Esophagus squamous epithelium (tissue), 5 donors: ENCODE measurements around the gene TSPAN13. TPM values are rescaled to one million over a fixed set of nuclear protein-coding genes. Genes with fewer than 3 reads are reported as not detected.

Experiments
- DNase-seq: peaks from one replicate; lab custom pipeline; 2025; lab: John Stamatoyannopoulos, UW
- H3K27ac ChIP-seq, 4 donors: fragments of 200-600 bp; sonication (generic); one replicate each; pipeline ENCODE4 v1.5.1; 2016 to 2019; ENCODE audit warnings: mild to moderate bottlenecking in 1 of 4
- H3K27me3 ChIP-seq, 4 donors: fragments of 200-600 bp; sonication (generic); 1 replicate in 3 of 4; 2 replicates in 1 of 4; pipeline versions ENCODE4 v1.5.1 to v1.6.0; 2017 to 2021; ENCODE audit warnings: antibody characterized with exemption in 1 of 4
- H3K36me3 ChIP-seq, 3 donors: fragments of 200-600 bp; sonication (generic); one replicate each; pipeline ENCODE4 v1.5.1; 2016 to 2019
- H3K4me1 ChIP-seq, 3 donors: fragments of 200-600 bp; sonication (generic); one replicate each; pipeline ENCODE4 v1.5.1; 2017 to 2019
- H3K4me3 ChIP-seq, 4 donors: fragments of 200-600 bp; sonication (generic); 1 replicate in 3 of 4; 2 replicates in 1 of 4; pipeline ENCODE4 v1.5.1; 2016 to 2019; ENCODE audit warnings: mild to moderate bottlenecking in 2 of 4, moderate library complexity in 1 of 4
- H3K9me3 ChIP-seq, 3 donors: fragments of 200-600 bp; sonication (generic); one replicate each; pipeline ENCODE4 v1.5.1; 2016 to 2019
- POLR2A ChIP-seq, 4 donors: fragments of 450-650 bp; IDR thresholded peaks; one replicate each; pipeline ENCODE4 v1.6.1; 2017; ENCODE audit warnings: antibody characterized with exemption in 4 of 4, mild to moderate bottlenecking in 4 of 4, moderate library complexity in 3 of 4
- WGBS, 2 donors: methylation state at CpG; one replicate each; pipeline ENCODE4 v1.1.5; 2018; 5-methylcytosine and 5-hydroxymethylcytosine counted together
- intact Hi-C: fragments of 100-400 bp; cut with DNase I; formaldehyde crosslinking; loops from one replicate; pipeline ENCODE4 v1.15.0; 2022
- total RNA-seq, 4 donors: library from RNA; depleted of rRNA; stranded (reverse); fragments of >200 nt; gene quantifications; one replicate each; pipeline ENCODE4 v1.1.0, GENCODE V29; 2016
- TF ChIP-seq, protein P1 (sequence below), 6 experiments: fragments of 450-650 bp in 4 of 6; fragments of 200-600 bp in 2 of 6; sonication (generic) in 2 of 6; IDR thresholded peaks; one replicate each; pipeline ENCODE4 v1.5.1; 2016 to 2019; ENCODE audit warnings: antibody characterized with exemption in 6 of 6, mild to moderate bottlenecking in 4 of 6, moderate library complexity in 4 of 6
- donor health status: DM: yes; HTN: yes; CAD: no.

Gene TSPAN13
- total RNA-seq, 4 donors from 2014 or later: 9.5 to 16.7 (median 12.1) TPM

DNA sequence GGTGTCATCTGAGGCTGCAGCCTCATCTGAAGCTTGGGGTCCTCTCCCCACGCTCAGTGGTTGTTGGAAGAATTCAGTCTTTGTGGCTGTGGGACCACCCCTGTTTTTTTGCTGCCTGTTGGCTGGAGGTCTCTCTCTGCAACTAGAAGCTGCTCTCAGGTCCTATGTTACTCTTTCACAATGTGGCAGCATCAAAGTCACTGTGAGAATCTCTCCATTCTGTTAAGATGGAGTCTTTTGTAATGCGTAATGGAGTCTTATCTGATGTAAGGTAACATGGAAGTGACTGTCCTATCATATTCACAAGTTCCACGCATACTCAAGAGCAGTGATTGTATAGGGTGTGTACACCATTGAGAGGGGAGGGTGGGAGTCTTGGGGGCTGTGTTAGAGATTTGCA, 24.9 kb downstream of the TSPAN13 start:
- H3K9me3 ChIP-seq: no peaks in the 10 kb centered on the region
- no peak overlapping the region for H3K27ac ChIP-seq
- 97 to 100% methylated on average over 2 to 3 of the region's 3 CpGs for WGBS, 2 donors
- H3K4me1 ChIP-seq: no peaks in the 10 kb centered on the region
- no peaks in the 10 kb centered on the region for H3K36me3 ChIP-seq
- TF ChIP-seq, protein P1, sequence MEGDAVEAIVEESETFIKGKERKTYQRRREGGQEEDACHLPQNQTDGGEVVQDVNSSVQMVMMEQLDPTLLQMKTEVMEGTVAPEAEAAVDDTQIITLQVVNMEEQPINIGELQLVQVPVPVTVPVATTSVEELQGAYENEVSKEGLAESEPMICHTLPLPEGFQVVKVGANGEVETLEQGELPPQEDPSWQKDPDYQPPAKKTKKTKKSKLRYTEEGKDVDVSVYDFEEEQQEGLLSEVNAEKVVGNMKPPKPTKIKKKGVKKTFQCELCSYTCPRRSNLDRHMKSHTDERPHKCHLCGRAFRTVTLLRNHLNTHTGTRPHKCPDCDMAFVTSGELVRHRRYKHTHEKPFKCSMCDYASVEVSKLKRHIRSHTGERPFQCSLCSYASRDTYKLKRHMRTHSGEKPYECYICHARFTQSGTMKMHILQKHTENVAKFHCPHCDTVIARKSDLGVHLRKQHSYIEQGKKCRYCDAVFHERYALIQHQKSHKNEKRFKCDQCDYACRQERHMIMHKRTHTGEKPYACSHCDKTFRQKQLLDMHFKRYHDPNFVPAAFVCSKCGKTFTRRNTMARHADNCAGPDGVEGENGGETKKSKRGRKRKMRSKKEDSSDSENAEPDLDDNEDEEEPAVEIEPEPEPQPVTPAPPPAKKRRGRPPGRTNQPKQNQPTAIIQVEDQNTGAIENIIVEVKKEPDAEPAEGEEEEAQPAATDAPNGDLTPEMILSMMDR (IDR thresholded peaks at IDR 0.05): no peak
- no peak for TF ChIP-seq POLR2A (IDR thresholded peaks at IDR 0.05)
- H3K4me3 ChIP-seq: no peak overlapping the region
- intact Hi-C loops: no loop called here
- no peaks in the 10 kb centered on the region for H3K27me3 ChIP-seq
- no peak for DNase-seq

DNA sequence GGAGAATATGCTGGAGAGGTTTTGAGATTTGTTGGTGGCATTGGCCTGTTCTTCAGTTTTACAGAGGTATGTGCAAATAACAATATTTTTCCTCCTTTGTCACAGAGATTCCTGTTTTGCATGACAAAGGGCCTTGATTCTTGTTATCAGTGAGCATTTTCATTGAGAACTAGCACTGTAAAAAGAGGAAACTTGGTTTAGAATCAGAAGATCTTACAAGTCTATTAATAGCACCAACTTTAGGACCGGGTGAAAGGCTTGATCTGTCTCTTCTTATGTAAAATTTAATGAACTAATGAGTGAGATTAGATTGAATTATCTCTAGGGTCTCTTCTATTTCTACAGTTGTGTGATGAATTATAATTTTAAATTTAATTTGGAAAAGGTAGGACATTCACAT, 25.5 kb downstream of the TSPAN13 start:
- TF ChIP-seq POLR2A (IDR thresholded peaks at IDR 0.05): no peak
- TF ChIP-seq, protein P1 (IDR thresholded peaks at IDR 0.05): no peak
- no peak for DNase-seq
- H3K27me3 ChIP-seq: no peaks in the 10 kb centered on the region
- no peaks in the 10 kb centered on the region for H3K36me3 ChIP-seq
- H3K4me1 ChIP-seq: no peaks in the 10 kb centered on the region
- WGBS, 2 donors: 67 to 68% methylated on average over 1 of the region's 1 CpG
- intact Hi-C loops: no loop called here
- H3K4me3 ChIP-seq: no peak overlapping the region
- no peak overlapping the region for H3K27ac ChIP-seq
- H3K9me3 ChIP-seq: no peaks in the 10 kb centered on the region

DNA sequence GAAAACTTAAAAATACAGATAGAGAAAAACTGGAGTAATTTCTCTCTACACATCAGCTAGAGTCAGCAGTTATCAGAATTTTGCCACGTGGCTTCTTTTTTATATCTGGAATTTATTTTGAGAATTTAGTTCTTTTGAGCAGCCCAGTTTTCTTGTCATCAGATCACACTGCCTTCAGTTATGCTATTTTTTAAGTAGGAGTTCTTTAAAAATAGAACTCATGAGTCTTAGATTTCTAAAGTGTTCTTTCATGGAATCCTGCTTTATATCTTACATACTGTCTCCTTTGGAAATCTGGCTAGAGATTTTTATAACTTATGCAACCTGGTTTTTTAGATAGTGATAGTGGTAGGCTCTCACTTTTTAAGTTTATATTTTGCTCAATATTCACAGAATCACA, 27.0 kb downstream of the TSPAN13 start:
- DNase-seq: no peak
- intact Hi-C loops: no loop called here
- Histone ChIP-seq H3K36me3 (no peaks in the 10 kb centered on the region), H3K27me3 (no peaks in the 10 kb centered on the region), H3K9me3 (no peaks in the 10 kb centered on the region), H3K27ac (no peak overlapping the region), H3K4me3 (no peak overlapping the region), H3K4me1 (no peaks in the 10 kb centered on the region)
- no peak for TF ChIP-seq POLR2A (IDR thresholded peaks at IDR 0.05)
- TF ChIP-seq, protein P1 (IDR thresholded peaks at IDR 0.05): no peak
- WGBS, 2 donors: 74 to 79% methylated on average over 1 of the region's 1 CpG

DNA sequence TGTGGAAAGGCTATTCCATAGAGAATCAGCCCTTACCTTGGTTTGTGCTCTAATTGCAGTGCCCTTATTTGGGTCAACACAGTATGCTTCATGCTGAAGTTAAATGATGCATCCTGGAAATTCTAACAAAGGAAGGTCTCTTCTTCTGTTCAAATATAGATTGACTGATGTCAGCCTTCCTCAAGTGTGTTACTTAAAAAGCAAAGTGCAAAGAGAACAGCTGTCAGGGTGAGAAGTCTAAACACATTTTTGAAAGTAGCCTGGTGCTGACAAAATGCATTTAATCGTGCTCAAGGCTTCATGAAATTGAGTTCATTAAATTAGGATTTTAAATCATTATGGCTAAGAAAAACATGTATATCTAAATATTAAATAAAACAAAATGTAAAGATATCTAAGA, 31.8 kb downstream of the TSPAN13 start:
- H3K27ac ChIP-seq: no peak overlapping the region
- WGBS, 2 donors: 79 to 89% methylated on average over 1 of the region's 1 CpG
- no peaks in the 10 kb centered on the region for H3K4me1 ChIP-seq
- H3K36me3 ChIP-seq: no peaks in the 10 kb centered on the region
- no peaks in the 10 kb centered on the region for H3K9me3 ChIP-seq
- intact Hi-C loops: no loop called here
- no peak overlapping the region for H3K4me3 ChIP-seq
- H3K27me3 ChIP-seq: no peaks in the 10 kb centered on the region
- TF ChIP-seq, protein P1 (IDR thresholded peaks at IDR 0.05): no peak
- TF ChIP-seq POLR2A (IDR thresholded peaks at IDR 0.05): no peak
- DNase-seq: no peak

DNA sequence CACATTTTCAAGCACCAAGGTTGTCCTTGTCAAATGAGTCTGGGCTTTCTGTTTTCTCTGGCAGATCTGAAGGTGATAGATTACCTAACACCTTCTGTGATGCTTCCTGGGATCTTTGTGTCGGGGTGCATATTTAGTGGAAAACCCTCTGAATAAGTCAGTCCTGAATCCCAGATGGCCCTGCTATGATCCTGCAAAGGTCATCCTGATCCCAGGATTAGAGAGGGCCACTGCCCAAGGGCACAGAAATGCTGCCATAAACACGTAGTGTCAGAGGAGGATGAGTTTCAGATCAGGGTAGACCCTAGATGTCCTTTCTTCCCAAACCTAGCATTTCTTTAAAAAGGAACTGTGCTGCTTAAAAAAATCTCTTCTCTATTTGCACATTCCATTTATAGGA, 32.3 kb downstream of the TSPAN13 start:
- no peak overlapping the region for H3K4me3 ChIP-seq
- H3K4me1 ChIP-seq: no peaks in the 10 kb centered on the region
- TF ChIP-seq, protein P1 (IDR thresholded peaks at IDR 0.05): no peak
- TF ChIP-seq POLR2A (IDR thresholded peaks at IDR 0.05): no peak
- 71 to 78% methylated on average over 2 of the region's 2 CpGs for WGBS, 2 donors
- intact Hi-C loops: no loop called here
- no peaks in the 10 kb centered on the region for H3K9me3 ChIP-seq
- H3K27ac ChIP-seq: no peak overlapping the region
- no peaks in the 10 kb centered on the region for H3K27me3 ChIP-seq
- no peaks in the 10 kb centered on the region for H3K36me3 ChIP-seq
- no peak for DNase-seq
